GM12891 (cell line): ENCODE data around the gene TRPC6.

ENCODE experiments used
- PAX5 ChIP-seq: IDR thresholded peaks from 2 replicates; pipeline ENCODE4 v1.6.1; 2011; ENCODE audit warnings: low read length, moderate library complexity, mild to moderate bottlenecking; ENCODE audit not compliant: insufficient read depth, severe bottlenecking
- POLR2A ChIP-seq: IDR thresholded peaks from 2 replicates; pipeline ENCODE4 v1.6.1; 2011; ENCODE audit warnings: low read depth, low read length, control low read depth
- POLR2AphosphoS5 ChIP-seq: IDR thresholded peaks from 2 replicates; pipeline ENCODE4 v1.6.1; 2011; ENCODE audit warnings: low read depth, low read length, control low read depth
- TAF1 ChIP-seq: IDR thresholded peaks from 2 replicates; pipeline ENCODE4 v1.6.1; 2011; ENCODE audit warnings: low read depth, low read length, control low read depth

- TF ChIP-seq POLR2A, result no peak
- TF ChIP-seq POLR2AphosphoS5, result no peak
- no peak for TF ChIP-seq TAF1
- no peak for TF ChIP-seq PAX5
Measured at GRCh38 chr11:101434026-101434643, 149.7 kb downstream of the TRPC6 start.
